Activated T-cell treated with anti-CD3 and anti-CD28 coated beads, Interleukin-2, amount 50 U/mL, for 48 hours (primary cell): ENCODE measurements around the gene NGB.
"Not testable (repeated sequence)": the region's sequence is repeated elsewhere in the genome, so short reads cannot be mapped to it uniquely, and the experiment has no call there.

ENCODE experiments used
- DNase-seq, 2 experiments: peaks; one replicate each; pipeline ENCODE4 v3.0.0-alpha.2; 2020

The NGB gene, protein sequence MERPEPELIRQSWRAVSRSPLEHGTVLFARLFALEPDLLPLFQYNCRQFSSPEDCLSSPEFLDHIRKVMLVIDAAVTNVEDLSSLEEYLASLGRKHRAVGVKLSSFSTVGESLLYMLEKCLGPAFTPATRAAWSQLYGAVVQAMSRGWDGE

DNA sequence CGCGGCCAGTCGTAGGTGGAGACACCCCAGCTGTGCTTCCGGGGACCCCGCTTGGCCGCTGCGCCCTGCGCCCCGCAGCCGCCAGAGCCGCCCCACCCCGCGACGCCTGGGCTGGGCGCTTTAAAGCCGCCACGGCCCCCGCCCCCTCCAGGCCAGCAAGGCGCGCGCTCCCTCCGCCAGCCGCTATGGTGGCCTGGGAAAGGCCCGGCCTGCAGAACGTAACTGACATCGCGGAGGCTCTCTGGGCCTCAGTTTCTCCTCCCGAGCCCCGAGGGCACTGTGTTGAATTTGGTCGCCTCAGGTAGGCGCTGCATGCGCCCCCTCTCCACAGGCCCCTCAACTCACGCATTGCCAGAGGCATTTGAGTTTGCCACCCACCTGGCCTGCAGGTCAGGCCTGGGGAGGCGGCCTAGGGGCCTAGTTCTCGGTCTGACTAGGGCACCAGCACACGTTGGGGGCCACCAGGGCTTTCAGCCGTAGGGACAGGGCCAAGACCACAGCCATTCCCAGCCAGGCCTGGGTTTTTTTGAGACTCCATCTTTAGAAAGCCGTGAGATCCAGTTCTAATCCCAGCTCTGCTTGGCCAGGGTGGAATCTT is at the start of gene NGB:
Gene NGB, minus strand, starts transcription at position 94 of the 598 bp plus-strand sequence. CDS start 269 bp downstream, outside the sequence.
- DNase-seq: no peak

DNA sequence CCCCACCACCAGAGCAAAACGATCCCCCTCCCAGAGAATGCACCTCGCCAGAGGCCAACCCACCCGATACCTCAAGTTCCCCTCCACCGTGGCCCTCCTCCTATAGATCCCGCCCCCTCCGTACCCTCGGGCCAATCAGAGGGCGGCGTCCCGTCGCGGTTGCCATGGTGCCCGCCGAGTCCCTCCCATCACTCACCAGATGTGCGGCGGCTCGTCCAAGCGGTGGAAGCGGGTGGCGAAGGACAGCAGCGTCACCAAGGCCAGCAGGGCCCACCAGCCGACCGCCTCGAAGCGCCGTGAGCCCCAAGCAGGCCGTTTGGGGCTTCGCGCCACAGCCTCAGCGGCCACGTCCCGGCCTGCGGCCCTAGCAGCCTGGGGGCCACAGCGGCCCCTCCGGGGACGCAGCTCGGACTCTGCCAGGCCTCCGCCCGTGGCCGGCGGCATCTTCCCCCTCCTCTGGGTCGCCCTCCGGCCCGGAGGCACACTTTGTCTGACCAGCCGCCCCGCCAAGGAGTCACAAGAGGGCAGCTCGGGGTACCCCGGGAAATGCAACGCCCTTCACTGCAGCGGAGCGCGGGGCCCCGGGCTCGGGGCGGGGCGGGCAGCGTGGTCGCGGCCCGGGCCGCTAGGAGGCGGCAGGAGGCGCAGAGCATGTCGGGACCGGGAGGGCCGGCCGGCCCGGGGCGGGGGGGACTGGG is 49.4 kb upstream of the NGB start, which contains the start of gene POMT2:
Gene POMT2, minus strand, starts transcription at position 646 of the 698 bp plus-strand sequence. Its CDS starts 202 bp downstream, at position 444.
- peak; percentile 94 to 95 for DNase-seq

DNA sequence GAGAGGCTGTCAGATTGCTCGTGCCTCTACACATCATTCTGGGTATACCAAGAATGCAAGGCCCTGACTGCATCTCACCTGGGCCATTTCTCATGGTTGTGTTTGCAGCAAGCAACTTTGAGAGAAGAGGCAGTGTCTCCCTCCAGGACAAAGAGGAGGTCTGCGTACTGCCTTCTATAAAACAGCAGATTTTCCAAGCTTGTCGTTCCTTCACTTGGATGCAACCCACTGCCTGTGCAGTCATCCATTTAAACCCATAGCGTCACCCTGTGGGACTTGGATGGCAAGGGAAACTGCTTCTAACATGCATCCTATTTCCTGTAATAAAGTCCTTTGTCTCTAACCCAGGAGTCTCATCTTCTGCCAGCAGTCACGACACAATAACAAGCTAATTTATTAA is 48.4 kb upstream of the NGB start:
- DNase-seq: no peak

DNA sequence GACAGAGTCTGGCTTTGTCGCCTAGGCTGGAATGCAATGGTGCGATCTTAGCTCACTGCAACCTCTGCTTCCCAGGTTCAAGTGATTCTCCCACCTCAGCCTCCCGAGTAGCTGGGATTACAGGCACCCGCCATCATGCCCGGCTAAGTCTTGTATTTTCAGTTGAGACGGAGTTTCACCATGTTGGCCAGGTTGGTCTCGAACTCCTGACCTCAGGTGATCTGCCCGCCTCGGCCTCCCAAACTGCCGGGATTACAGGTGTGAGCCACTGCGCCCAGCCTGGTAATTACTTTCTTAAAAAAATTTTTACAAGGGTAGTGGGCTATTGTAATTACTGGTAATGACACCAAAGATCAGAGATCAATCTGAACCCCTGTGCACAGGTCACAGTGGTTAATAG is 47.8 kb upstream of the NGB start:
- not testable (repeated sequence) for DNase-seq

DNA sequence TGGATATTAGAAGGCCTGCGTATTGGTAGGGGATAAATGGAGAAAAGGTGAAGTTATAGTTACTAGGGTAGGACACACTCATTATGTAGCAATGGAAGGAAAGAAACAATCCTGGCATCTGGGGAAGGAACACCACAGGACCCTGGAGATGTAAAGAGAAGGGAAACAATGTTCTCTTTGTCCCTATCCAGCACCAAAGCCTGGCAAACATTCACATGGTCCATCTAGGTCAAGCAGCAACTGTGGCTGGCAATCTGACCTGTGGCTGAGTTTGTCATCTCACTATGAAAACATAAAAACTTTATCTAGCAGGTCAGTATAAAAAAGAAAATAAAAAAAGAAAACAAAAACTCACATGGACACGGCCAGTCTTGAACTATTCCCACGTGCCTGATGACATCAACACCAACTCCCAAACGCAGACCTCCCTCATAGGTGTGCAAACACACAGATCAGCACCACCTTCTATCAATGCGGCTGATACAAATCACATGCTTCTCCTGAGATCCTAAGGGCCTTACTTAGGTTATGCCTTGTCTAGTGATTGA is 47.1 kb upstream of the NGB start:
- no peak for DNase-seq

DNA sequence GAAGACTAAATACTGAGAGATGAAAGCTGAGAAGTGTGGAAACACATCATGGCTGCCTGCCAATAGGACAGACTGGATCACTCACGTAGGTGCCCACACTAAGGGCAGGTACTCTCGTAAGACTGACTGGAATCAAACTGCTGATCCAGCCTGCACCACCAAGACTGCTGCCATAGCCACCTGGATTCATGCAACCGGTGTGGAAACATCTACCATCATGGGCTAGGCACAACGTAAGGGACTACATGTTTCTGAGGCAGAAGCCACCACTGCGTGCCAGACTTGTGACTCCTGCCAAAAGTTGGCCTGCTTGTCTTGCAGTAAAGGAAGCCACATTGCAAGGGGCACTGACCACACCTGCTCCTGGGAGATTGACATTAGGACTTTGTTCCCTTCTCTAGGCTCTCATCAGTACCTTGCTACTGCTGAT is 45.9 kb upstream of the NGB start:
- no peak for DNase-seq

DNA sequence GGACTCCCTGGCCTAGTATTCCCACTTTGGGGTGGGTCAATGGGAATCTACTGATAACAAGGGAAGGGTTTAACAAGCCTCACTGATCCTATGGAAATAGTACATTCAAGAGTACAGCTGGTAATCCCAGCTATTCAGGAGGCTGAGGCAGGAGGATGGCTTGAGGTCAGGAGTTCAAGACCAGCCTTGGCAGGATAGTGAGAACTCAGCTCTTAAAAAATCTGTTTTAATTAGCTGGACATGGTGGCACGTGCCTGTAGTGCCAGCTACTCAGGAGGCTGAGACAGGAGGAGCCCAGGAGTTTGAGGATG is 45.1 kb upstream of the NGB start:
- DNase-seq: no peak

DNA sequence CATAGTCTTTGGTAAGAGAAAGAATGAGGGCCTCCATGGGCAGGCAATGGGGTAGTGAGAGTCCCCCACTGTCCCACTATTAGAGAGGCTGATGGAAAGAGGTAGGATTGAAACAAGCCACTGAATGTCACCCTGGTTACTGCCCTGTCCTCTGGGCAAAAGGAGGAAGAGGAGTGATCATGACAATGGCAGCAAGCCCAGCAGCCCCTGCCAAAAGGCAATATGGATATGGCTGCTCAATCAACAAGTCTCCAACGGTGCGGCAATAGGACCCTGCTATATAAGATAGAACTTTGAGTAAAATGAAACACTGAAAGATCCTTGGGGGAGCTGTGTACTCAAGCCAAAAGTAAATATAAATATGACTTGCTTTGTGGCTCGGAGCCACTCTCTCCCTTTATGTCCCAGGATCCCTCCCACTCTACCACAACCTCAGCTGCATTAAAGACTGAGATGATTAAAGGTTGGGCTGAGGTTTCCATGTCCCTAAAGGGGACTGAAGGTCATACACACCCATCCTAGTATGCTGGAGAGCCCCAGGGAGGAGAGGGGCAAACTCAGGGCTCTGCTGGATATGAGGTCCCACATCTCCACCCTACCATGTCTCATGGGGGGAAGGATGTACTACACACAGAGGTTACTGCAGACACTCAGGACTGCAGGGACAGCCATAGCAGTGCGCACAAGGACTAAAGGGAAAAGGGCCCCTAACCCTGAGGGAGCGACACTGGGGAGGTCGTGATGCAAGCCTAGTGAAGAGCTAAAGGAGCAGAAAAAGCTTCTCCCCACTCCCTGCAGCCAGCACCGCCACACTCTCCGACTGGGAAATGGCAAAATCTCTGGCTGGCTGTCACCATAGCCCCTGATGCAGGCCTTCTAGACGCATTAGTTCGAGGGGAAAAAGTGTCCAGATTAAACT is 43.8 kb upstream of the NGB start:
- no peak for DNase-seq

DNA sequence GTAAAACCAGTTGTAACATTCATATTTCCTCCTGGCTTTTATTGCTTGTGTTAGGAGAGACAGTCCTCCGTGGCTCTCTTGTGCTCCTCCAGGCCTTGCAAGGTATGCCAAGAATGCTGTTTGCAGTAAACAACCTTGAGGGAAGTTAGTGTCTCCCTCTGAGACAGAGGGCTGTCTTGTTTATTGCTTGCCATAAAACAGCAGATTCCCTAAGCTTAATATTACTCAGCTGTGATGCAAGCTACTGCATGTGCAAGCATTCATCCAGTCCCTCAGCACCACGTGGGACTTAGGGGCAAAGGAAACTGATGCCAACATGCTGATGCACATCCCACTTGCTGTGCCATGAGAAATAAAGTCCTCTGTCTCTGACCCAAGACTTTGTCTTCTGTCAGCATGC is 43.0 kb upstream of the NGB start:
- no peak for DNase-seq

DNA sequence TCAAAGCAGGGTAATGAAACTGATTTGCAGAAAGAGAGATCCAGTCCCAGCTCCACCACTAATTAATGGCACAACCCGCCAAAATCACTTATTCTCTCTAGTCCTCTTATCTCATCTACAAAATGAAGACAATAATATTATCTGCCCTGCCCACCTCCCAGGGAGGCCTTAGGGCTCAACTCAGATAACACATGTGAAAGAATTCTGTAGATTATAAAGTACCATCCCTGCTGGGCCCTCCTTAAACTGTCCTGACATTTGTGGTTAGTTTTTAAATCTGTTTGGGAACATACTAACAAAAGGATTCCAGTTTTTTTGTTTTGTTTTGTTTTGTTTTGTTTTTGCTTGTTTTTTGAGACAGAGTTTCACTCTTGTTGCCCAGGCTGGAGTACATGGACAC is 42.4 kb upstream of the NGB start:
- no peak for DNase-seq

DNA sequence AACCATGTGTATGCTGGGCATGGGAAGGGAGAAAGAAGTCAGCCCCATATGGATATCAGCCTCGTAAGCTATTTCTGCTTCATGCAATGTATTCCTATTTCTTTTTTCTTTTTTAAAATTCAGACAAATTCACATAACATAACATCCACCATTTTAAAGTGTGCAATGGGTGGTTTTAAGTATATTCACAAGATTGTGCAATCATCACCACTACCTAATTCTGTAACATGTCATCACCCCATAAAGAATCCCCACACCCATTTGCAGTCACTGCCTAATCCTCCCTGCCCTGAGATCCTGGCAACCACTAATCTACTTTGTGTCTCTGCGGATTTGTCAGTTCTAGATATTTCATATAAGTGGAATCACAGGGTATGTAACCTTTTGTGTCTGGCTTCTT is 40.2 kb upstream of the NGB start:
- no peak for DNase-seq

DNA sequence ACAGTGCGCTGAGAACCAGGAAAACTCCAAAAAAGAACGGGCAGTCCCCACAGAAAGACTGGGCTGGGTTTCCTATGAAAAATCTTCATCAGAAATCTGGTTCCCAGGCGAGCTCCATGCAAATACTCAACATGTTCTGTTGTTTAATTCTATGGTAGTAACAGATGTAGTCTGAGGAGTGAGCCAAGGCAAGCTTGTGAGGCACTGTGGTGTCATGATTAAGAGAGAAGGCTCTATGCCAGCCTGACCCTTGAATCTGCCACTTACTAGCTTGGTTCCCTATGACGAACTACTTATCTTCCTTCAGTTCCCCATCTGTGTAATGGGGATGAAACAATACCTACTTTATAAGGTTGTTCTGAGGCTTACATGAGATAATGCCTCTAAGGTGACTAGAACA is 39.0 kb upstream of the NGB start:
- no peak for DNase-seq

DNA sequence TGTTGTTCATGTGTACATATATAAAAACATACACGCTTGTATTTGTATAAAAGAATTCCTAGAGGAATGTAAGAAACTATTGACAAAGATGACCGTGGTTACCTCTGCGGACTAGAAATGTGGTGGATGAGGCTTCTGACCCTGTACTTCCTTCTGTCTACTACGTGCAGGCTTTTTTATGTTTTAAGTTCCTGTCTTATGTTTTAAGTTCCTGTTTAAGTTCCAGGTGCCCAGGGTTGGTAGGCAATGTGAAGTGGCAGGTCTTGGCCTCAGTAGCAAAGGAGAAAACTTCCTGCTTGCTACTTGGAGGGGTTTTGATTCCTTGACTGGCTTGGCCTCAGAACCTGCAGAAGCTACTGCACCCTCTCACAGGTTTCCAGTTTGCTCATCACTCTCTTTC is 38.1 kb upstream of the NGB start:
- no peak for DNase-seq

DNA sequence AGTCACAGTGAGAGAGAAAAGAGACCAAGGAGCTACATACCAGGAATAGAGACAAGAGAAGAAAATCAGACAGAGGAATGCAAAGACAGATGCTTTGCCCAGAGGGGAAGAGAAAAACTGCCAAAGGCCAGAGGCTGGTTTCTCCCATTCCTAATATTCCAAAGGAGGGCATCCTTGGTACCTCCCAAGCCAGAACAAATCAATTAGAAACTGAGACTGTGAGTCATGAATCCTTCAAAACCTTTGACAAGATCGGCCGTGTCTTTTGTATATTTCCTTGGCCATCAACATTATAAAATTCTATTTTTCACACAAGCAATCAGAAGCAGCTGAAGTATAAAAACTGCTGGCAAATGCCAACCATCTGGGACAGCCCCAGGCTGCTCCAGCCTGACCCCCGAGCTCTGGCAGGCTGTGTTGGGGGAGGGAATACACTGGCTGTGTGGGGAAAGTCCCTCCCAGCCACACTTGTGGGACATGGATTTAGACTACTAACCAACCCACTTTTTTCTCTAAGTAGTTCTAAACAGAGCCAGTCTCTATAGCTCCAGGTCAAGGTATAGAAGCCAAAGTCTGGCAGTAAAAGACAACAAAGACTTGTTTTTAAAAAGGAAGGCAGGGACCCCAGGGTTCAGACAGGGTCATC is 36.0 kb upstream of the NGB start:
- DNase-seq: no peak

DNA sequence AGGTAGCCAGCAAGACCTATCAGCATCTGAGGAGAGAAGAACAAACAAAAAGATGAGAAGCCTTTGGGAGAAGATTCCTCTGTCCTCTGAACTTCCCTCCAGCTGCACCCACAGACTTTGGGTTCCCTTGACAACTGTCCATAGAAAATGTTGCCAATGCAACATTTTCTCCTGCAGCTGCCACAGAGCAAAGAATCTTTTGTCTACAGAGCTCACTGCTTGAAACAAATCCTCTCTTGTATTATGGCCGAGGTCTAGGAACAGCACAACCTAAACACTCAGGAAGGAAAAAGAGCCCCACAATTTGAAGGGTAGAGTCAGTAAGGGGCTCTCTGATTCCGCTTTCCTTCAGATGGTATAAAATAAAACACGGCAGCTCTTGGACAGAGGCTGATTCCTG is 35.4 kb upstream of the NGB start:
- no peak for DNase-seq

DNA sequence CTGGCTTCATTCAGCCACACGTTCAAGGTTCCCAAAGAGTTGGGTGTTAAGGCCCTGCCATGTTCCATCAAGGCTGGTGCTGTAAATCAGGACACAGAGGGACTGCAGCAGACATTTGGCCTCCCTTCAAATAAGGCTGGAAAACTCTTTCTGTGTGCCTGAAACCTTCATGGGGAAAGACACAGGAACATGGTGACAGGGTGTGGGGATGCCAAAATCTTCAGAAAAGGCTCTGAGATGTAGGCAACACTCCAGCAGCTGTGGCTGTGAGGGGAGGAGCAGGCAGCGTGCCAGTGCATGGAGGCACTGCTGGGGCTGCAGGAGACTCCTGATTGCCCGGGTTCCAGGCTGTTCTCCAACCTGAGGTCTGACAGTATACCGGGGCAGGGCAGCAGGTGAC is 34.7 kb upstream of the NGB start:
- no peak for DNase-seq

DNA sequence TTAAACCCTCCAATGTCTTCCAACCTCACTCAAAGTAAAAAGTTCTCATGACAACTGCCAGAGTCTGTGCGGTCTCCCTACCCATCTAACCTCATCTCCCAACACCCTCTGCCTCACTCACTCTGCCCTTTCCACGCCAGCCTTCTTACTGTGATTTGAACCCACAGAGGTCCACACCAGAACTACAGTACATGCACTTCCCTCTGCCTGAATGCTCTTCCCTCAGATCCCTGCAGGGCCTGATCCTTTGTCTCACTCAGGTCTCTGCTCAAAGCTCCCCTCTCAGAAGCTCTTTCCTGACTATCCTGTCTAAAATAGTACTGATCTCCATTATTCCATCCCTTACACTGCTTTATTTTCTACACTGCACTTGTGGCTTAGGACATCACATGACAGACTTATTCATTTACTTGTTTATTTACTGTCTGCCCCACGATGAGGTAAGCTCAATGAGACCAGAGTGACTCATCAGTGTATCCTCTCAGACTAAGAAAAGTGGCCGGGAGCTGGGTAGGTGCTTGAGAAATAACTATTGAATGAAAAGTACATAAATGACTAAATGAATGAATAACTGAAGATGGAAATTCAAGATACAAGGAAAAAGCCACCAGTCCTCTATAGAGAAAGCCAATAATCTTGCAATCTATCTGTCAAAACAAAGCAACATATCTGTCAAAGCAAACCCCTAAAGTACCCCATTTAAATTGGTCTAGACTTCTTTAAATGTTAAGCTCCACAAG is 32.6 kb upstream of the NGB start:
- DNase-seq: peak; percentile 46 to 55

DNA sequence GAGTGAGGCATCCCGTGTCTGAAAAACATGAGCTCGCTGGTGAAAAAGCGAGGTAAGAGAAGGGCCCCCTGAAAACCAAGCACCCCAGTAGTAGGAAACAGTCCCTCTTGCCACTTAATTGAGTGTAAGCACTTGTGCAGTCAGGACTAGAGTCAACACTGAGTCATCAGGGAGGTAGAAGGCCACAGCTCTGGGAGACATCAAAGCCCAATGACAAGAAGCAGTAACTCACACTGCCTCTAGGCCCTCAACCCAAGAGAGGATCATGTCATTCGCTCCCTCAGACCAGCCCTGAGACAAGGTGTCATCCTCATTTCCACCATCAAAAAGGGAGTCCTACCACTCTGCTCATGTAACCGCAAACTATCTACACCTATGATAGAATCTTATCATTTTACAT is 31.9 kb upstream of the NGB start:
- DNase-seq: peak; percentile 58 to 69

DNA sequence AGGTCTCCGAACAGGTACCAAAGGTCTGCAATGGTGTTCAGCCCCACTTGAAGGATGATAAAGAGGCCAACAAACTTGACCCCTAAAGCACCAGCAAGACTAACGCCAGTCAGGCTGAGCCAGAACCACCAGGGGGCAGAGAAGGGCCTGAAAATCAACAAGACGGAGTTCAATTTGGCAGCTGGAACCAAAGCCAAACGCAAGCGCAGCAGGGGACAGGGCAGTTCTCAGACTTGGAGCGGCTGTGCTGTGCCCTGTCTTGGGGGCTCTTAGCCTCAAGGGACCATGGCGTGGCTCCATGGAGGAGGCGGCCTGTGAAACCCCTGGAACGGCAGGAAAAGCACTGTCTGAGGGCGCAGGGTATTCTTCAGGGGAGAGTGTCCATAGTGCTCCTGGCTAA is 30.1 kb upstream of the NGB start:
- peak; percentile 79 to 81 for DNase-seq

DNA sequence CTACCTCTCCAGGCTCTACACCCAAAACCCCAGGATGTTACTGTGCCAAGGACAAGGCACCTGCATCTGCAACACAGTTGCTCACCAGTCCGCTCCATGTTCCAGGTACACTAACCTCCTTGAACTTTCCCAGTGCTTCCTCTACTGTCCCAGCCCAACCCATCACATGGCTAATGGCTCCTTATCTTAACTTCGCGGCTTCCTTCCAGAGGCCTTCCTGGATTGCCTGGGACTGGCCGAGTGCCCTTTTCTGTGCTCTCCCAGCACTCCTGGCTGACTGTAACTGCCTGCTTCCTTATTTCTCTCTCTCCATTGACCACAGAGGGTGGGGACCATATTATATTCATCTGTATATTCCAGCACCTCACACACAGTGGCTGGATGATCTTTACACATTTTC is 28.8 kb upstream of the NGB start:
- no peak for DNase-seq

DNA sequence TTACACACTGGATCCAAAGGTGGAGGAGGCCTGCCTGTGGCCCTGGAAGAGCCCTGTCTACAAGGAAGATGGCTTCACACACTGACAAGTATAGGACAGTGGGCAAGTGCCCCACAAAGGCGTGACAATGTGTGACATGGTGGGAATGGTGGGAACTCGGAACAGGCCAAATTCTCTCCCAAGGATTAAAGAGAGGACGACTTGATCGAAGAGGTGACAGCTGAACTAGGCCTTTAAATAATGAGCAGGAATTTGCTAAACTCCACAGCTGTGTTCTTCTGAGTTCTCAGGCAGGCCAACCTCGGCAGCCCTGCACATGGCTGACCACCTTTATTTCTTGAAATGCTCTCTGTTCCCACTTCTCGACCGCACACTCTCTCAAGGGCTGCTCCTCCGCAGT is 25.9 kb upstream of the NGB start:
- DNase-seq: no peak

DNA sequence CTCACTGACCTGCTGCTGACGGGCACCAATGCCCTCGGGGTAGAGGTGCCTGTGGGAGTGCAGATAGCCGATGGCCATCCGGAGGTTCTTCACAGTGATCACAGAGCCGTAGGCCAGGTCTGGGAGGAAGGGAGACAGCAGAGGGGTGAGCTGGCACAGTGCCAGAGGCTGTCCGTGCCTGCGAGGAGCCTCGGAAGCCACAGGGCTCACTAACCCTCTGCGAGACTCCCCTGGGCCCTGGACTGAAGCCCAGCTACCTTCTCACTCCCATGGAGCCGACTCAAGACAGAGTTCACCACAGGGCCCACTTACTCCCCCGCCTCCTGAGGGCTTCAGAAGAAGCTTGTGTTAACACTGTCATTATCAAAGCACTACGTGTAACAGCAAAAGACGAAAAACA is 25.1 kb upstream of the NGB start:
- DNase-seq: no peak
